ENCODE measurements around the gene UQCC5. TPM values are rescaled to one million over a fixed set of nuclear protein-coding genes. Genes with fewer than 3 reads are reported as not detected.

UQCC5 gene
- total and polyA plus RNA-seq, 4 donors: 3.3 to 39.9 (median 6.8) TPM

- TF ChIP-seq, protein P1, sequence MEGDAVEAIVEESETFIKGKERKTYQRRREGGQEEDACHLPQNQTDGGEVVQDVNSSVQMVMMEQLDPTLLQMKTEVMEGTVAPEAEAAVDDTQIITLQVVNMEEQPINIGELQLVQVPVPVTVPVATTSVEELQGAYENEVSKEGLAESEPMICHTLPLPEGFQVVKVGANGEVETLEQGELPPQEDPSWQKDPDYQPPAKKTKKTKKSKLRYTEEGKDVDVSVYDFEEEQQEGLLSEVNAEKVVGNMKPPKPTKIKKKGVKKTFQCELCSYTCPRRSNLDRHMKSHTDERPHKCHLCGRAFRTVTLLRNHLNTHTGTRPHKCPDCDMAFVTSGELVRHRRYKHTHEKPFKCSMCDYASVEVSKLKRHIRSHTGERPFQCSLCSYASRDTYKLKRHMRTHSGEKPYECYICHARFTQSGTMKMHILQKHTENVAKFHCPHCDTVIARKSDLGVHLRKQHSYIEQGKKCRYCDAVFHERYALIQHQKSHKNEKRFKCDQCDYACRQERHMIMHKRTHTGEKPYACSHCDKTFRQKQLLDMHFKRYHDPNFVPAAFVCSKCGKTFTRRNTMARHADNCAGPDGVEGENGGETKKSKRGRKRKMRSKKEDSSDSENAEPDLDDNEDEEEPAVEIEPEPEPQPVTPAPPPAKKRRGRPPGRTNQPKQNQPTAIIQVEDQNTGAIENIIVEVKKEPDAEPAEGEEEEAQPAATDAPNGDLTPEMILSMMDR (IDR thresholded peaks at IDR 0.05; ENCODE audit: low read depth, low read length, missing input control): no peak
These were observed 3.4 kb upstream of the UQCC5 start (continued) for GRCh38 chr3:52532838-52533622.

- WGBS: 5% methylated on average over 91 of the region's 91 CpGs
- TF ChIP-seq RXRA (IDR thresholded peaks at IDR 0.05) (no peak), HNF4G (IDR thresholded peaks at IDR 0.05) (no peak), EGR1 (IDR thresholded peaks at IDR 0.05; ENCODE audit: low read depth in 2 of 2) (no peak), SP1 (IDR thresholded peaks at IDR 0.05) (no peak), FOXA2 (IDR thresholded peaks at IDR 0.05) (no peak), GABPA (IDR thresholded peaks at IDR 0.05 in 1 of 2, conservative IDR thresholded peaks at IDR 0.05 in 1 of 2) (no peak), TAF1 (conservative IDR thresholded peaks at IDR 0.05) (no peak), RAD21 (IDR thresholded peaks at IDR 0.05) (no peak), YY1 (IDR thresholded peaks at IDR 0.05) (no peak), ATF3 (IDR thresholded peaks at IDR 0.05) (no peak), FOXA1 (IDR thresholded peaks at IDR 0.05) (no peak), MAX (IDR thresholded peaks at IDR 0.05) (no peak), REST (IDR thresholded peaks at IDR 0.05) (no peak), HNF4A (conservative IDR thresholded peaks at IDR 0.05) (no peak), NR2F2 (IDR thresholded peaks at IDR 0.05) (no peak), JUND (IDR thresholded peaks at IDR 0.05) (no peak)
- TF ChIP-seq, protein P2, sequence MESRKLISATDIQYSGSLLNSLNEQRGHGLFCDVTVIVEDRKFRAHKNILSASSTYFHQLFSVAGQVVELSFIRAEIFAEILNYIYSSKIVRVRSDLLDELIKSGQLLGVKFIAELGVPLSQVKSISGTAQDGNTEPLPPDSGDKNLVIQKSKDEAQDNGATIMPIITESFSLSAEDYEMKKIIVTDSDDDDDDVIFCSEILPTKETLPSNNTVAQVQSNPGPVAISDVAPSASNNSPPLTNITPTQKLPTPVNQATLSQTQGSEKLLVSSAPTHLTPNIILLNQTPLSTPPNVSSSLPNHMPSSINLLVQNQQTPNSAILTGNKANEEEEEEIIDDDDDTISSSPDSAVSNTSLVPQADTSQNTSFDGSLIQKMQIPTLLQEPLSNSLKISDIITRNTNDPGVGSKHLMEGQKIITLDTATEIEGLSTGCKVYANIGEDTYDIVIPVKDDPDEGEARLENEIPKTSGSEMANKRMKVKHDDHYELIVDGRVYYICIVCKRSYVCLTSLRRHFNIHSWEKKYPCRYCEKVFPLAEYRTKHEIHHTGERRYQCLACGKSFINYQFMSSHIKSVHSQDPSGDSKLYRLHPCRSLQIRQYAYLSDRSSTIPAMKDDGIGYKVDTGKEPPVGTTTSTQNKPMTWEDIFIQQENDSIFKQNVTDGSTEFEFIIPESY (IDR thresholded peaks at IDR 0.05): no peak
- TF ChIP-seq, protein P1 (IDR thresholded peaks at IDR 0.05; ENCODE audit: low read depth, low read length, missing input control): no peak
- no peaks in the 10 kb centered on the region for H3K36me3 ChIP-seq (ENCODE audit: control insufficient read depth in 4 of 4, insufficient read depth in 3 of 4, low read depth in 1 of 4, low read length in 3 of 4)
- peak; percentile 75 for DNase-seq (ENCODE audit: low spot score)
- H3K4me3 ChIP-seq (ENCODE audit: low read depth in 1 of 3, low read length in 3 of 3): peak within 1 kb of the TSS in 1 of 3 donors; percentile 47
- no peaks in the 10 kb centered on the region for H3K27me3 ChIP-seq (ENCODE audit: control insufficient read depth in 4 of 4, insufficient read depth in 4 of 4, low read length in 3 of 4)
- H3K9me3 ChIP-seq (ENCODE audit: control insufficient read depth in 4 of 4, low read length in 3 of 4): no peaks in the 10 kb centered on the region
- peak within 1 kb of the TSS in 1 of 2 donors; percentile 23 for H3K27ac ChIP-seq (ENCODE audit: low read depth in 1 of 2, low read length in 2 of 2)
- H3K4me1 ChIP-seq (ENCODE audit: control insufficient read depth in 4 of 4, insufficient read depth in 4 of 4, low read length in 3 of 4): peaks cover 7 to 26% (median 19%) of the 10 kb centered on the region in 4 donors
- no peak within 1 kb of the TSS for H3K9ac ChIP-seq (ENCODE audit: low read depth in 1 of 2, low read length in 2 of 2)
These were observed 2.7 kb upstream of the UQCC5 start, which contains the start of gene NT5DC2 for GRCh38 chr3:52533623-52534280. Gene NT5DC2 (minus strand): TSS chr3:52533857. CDS start chr3:52533737, 120 bp downstream.

All from liver (tissue), 9 donors.